BLaER1 treated with 17β-estradiol and CSF1 and Interleukin-3, amounts not matched to agents 10 nM and 100 nM (cell line): ENCODE measurements around the gene OSGEP.

ENCODE experiments used
- H3K27ac ChIP-seq, 11 experiments: shearing (Covaris generic); formaldehyde crosslinking; 2 replicates each; pipeline ENCODE4 v1.8.1; 2022
- H3K27me3 ChIP-seq, 11 experiments: shearing (Covaris generic); formaldehyde crosslinking; 2 replicates each; pipeline ENCODE4 v1.8.1; 2022
- H3K36me3 ChIP-seq, 11 experiments: shearing (Covaris generic); formaldehyde crosslinking; 2 replicates each; pipeline ENCODE4 v1.8.1; 2022
- H3K4me1 ChIP-seq, 10 experiments: shearing (Covaris generic); formaldehyde crosslinking; 2 replicates each; pipeline ENCODE4 v1.8.1; 2022
- H3K4me2 ChIP-seq, 11 experiments: shearing (Covaris generic); formaldehyde crosslinking; 2 replicates each; pipeline ENCODE4 v1.8.1; 2022
- H3K4me3 ChIP-seq, 10 experiments: shearing (Covaris generic); formaldehyde crosslinking; 2 replicates each; pipeline ENCODE4 v1.8.1; 2022
- H3K9ac ChIP-seq, 11 experiments: shearing (Covaris generic); formaldehyde crosslinking; 2 replicates each; pipeline ENCODE4 v1.8.1; 2022
- H3K9me3 ChIP-seq, 11 experiments: shearing (Covaris generic); formaldehyde crosslinking; replicated peaks in 1 of 11; 2 replicates each; pipeline ENCODE4 v1.8.1; 2022
- H4K20me1 ChIP-seq, 11 experiments: shearing (Covaris generic); formaldehyde crosslinking; 2 replicates each; pipeline ENCODE4 v1.8.1; 2022
- Cebpa-rat ChIP-seq, 11 experiments: shearing (Covaris generic); IDR thresholded peaks; 2 replicates each; pipeline ENCODE4 v1.8.1; 2022

OSGEP gene

DNA sequence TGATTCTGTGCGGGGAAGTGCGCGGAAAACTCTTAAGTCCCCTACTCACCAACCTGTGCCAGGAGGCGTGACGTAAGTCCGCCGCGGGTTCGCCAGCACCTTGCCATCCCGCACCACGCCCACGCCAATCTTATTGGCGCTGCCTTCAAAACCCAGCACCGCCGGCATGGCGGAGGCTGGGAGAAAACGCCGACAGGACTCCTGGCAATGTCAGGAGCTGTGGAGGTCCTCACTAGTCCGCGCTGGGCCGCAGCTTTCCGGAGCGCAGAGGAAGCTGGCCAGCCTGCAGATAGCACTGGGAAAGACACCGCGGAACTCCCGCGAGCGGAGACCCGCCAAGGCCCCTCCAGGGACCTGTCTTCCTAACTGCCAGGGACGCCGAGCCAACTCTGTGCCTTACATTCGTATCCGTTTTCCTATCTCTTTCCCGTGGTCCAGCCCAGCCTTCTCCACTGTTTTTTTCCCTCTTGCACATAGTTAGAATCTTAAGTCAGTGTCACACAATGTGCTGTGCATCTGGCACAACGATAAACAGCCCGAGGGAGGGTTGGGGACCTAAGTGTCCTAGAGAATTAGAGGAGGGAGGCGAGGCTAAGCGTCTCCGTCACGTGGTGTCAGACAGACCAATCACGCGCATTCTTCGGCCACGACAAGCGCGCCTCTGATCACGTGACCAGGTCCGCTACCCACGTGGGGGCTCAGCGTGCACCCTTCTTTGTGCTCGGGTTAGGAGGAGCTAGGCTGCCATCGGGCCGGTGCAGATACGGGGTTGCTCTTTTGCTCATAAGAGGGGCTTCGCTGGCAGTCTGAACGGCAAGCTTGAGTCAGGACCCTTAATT lies at the start of gene OSGEP, which contains the start of gene APEX1:
Gene OSGEP (minus strand): TSS at position 297 of the 839 bp plus-strand sequence. CDS start 129 bp downstream, at position 168.
Gene APEX1 (plus strand): TSS at position 711 of the 839 bp plus-strand sequence. CDS start 420 bp downstream, outside the sequence.
- H3K9me3 ChIP-seq: no peaks in the 10 kb centered on the region
- H3K27ac ChIP-seq: peak within 1 kb of the TSS; percentile 90 to 97 (median 95)
- peak within 1 kb of the TSS; percentile 91 to 98 (median 94) for H3K4me2 ChIP-seq
- peaks cover 48 to 59% (median 53%) of the 10 kb centered on the region in 10 experiments for H3K4me1 ChIP-seq
- H3K36me3 ChIP-seq: peaks cover 66 to 78% (median 71%) of the 10 kb centered on the region in 11 experiments
- H3K9ac ChIP-seq: peak within 1 kb of the TSS; percentile 91 to 98 (median 93)
- TF ChIP-seq Cebpa-rat (IDR thresholded peaks at IDR 0.05): no peak
- H3K4me3 ChIP-seq: peak within 1 kb of the TSS; percentile 76 to 99 (median 84)
- no peaks in the 10 kb centered on the region for H3K27me3 ChIP-seq
- peaks cover 0 to 40% (median 20%) of the 10 kb centered on the region in 11 experiments; a peak in 15 of 22 replicates for H4K20me1 ChIP-seq

DNA sequence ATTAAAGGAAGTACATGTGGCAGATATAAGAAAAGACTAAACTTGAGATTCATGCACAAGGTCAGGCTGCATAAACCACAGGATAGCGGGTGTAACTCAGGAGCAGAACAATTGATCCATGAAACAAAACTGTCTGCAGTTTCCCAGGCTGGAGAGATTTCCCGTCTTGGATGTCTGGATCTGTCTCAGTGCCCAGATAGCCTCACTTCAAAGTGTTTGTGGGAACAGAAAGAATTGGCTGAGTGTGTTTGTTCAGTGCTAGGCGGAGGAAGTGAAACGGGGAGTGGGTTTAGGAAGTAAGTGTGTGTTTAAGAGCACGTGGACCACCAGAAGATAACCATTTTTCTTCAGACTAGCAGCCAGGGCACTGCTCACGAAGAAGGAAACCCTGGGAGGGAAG lies 49.3 kb upstream of the OSGEP start:
- no peak for TF ChIP-seq Cebpa-rat (IDR thresholded peaks at IDR 0.05)
- H3K9ac ChIP-seq: no peak overlapping the region
- H3K27me3 ChIP-seq: no peaks in the 10 kb centered on the region
- H3K4me3 ChIP-seq: no peak overlapping the region
- H3K36me3 ChIP-seq: no peaks in the 10 kb centered on the region
- peak overlapping the region; percentile 12 to 81 (median 39); a peak in 20 of 22 replicates for H3K4me2 ChIP-seq
- H4K20me1 ChIP-seq: no peaks in the 10 kb centered on the region
- peaks cover 17 to 26% (median 21%) of the 10 kb centered on the region in 10 experiments for H3K4me1 ChIP-seq
- H3K27ac ChIP-seq: peak overlapping the region in 7 of 11 experiments; percentile 1 to 59 (median 16); a peak in 9 of 22 replicates
- H3K9me3 ChIP-seq: peaks cover 0 to 24% (median 14%) of the 10 kb centered on the region in 11 experiments; a peak in 15 of 22 replicates

DNA sequence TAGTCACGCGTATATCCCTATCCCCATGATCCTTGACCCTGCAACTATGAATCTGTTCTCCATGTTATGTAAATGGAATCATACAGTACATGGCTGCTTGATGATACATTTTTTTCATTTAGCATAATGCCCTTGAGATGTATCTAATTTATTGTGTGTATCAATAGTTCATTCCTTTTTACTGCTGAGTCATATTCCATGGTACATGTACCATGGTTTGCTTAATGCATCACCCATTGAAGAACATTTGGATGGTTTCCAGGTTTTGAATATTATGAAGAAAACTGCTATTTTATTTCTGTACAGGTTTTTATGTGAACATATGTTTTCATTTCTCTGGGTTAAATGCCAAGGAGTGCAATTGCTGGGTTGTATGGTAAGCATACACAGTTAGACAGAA lies 46.7 kb upstream of the OSGEP start:
- Histone ChIP-seq H3K4me3 (no peak overlapping the region), H3K27me3 (no peaks in the 10 kb centered on the region), H3K27ac (no peak overlapping the region), H3K4me1 (peaks cover 25 to 44% (median 34%) of the 10 kb centered on the region in 10 experiments), H3K36me3 (no peaks in the 10 kb centered on the region), H3K4me2 (no peak overlapping the region), H3K9ac (no peak overlapping the region), H3K9me3 (peaks cover 0 to 23% (median 13%) of the 10 kb centered on the region in 11 experiments; a peak in 14 of 22 replicates), H4K20me1 (no peaks in the 10 kb centered on the region)
- TF ChIP-seq Cebpa-rat (IDR thresholded peaks at IDR 0.05): no peak

DNA sequence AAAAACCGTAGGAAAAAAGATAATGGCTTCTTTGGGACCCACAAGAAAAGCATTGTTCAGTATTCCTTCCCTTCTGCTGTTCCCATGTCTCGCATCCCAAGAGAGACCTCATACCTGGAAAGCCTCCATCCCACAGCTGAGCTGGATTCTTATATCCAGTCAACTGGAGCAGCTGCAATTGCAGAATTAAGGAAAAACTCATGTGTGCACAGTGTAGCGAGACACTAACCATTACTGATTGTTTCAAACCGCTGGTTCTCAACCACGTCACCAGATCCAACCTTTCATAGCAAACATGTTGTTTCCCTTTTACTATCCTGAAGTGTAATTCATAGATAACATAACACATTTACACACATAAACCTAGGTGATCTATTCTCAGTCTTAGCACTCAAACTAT lies 45.3 kb upstream of the OSGEP start:
- no peak overlapping the region for H3K4me3 ChIP-seq
- H3K9ac ChIP-seq: no peak overlapping the region
- H3K27ac ChIP-seq: peak overlapping the region in 6 of 11 experiments; percentile 49 to 77 (median 72); a peak in 6 of 22 replicates
- peaks cover 0 to 19% (median 13%) of the 10 kb centered on the region in 11 experiments; a peak in 14 of 22 replicates for H3K9me3 ChIP-seq
- no peaks in the 10 kb centered on the region for H3K36me3 ChIP-seq
- H4K20me1 ChIP-seq: no peaks in the 10 kb centered on the region
- peaks cover 33 to 59% (median 46%) of the 10 kb centered on the region in 10 experiments for H3K4me1 ChIP-seq
- TF ChIP-seq Cebpa-rat (IDR thresholded peaks at IDR 0.05): no peak
- H3K27me3 ChIP-seq: no peaks in the 10 kb centered on the region
- H3K4me2 ChIP-seq: peak overlapping the region; percentile 30 to 75 (median 58); a peak in 16 of 22 replicates

DNA sequence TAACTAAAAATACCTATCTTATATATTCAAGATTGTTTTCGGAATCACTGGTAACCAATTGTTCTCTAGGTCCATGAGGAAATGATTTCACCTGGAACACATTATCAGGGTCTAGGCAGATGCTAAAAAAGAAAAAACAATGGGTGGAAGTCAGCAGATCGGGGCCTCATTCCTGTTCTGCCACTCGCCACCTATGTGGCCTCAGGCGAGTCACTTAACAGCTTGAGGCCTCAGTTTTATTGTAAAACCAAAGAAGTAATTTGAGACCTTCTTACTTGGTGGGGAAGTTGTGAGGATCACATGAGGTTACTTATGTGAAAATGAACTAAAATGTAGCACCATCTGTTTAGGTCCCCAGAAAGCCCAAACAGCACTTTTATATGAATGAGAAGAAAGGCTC lies 44.5 kb upstream of the OSGEP start:
- peak overlapping the region; percentile 30 to 75 (median 58); a peak in 20 of 22 replicates for H3K4me2 ChIP-seq

DNA sequence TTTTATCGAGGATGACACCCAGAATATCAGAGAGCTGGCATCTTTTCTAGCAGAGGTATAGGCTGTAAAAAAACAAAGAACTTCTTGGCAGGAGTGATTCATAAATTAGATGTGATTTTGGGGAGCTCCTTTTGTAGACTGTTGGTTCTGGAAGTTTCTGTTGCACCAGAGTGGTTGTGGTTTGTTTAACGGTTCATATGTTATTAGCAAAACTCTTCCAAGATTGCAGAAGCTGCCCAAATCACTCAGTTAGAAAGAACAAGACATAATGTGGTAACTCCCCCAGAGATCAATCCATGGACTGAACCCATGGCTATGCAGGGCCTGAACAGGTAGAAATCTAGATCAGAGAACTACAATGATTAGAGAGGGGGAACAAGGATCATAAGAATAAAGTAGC lies 44.0 kb upstream of the OSGEP start:
- Histone ChIP-seq H3K36me3 (no peaks in the 10 kb centered on the region), H3K9ac (peak overlapping the region in 6 of 11 experiments; percentile 30 to 50 (median 41); a peak in 10 of 22 replicates), H3K4me3 (peak overlapping the region in 1 of 10 experiments; percentile 7; a peak in 1 of 20 replicates), H3K4me1 (peaks cover 37 to 65% (median 49%) of the 10 kb centered on the region in 10 experiments), H3K27ac (peak overlapping the region in 8 of 11 experiments; percentile 59 to 77 (median 71); a peak in 16 of 22 replicates), H3K27me3 (no peaks in the 10 kb centered on the region), H3K4me2 (peak overlapping the region; percentile 30 to 75 (median 58)), H3K9me3 (peaks cover 0 to 17% (median 9%) of the 10 kb centered on the region in 11 experiments; a peak in 12 of 22 replicates), H4K20me1 (no peaks in the 10 kb centered on the region)
- peak in 3 of 11 experiments; percentile 40 to 61 (median 42); a peak in 2 of 22 replicates for TF ChIP-seq Cebpa-rat (IDR thresholded peaks at IDR 0.05)

More for the DNA sequence above, 44.5 kb upstream of the OSGEP start:
- TF ChIP-seq Cebpa-rat (IDR thresholded peaks at IDR 0.05): no peak
- Histone ChIP-seq H3K27me3 (no peaks in the 10 kb centered on the region), H3K9me3 (peaks cover 0 to 17% (median 9%) of the 10 kb centered on the region in 11 experiments; a peak in 12 of 22 replicates), H3K4me1 (peaks cover 37 to 65% (median 50%) of the 10 kb centered on the region in 10 experiments), H4K20me1 (no peaks in the 10 kb centered on the region), H3K9ac (peak overlapping the region in 1 of 11 experiments; percentile 48; a peak in 2 of 22 replicates), H3K4me3 (no peak overlapping the region), H3K36me3 (no peaks in the 10 kb centered on the region), H3K27ac (peak overlapping the region in 8 of 11 experiments; percentile 41 to 77 (median 69); a peak in 15 of 22 replicates)

DNA sequence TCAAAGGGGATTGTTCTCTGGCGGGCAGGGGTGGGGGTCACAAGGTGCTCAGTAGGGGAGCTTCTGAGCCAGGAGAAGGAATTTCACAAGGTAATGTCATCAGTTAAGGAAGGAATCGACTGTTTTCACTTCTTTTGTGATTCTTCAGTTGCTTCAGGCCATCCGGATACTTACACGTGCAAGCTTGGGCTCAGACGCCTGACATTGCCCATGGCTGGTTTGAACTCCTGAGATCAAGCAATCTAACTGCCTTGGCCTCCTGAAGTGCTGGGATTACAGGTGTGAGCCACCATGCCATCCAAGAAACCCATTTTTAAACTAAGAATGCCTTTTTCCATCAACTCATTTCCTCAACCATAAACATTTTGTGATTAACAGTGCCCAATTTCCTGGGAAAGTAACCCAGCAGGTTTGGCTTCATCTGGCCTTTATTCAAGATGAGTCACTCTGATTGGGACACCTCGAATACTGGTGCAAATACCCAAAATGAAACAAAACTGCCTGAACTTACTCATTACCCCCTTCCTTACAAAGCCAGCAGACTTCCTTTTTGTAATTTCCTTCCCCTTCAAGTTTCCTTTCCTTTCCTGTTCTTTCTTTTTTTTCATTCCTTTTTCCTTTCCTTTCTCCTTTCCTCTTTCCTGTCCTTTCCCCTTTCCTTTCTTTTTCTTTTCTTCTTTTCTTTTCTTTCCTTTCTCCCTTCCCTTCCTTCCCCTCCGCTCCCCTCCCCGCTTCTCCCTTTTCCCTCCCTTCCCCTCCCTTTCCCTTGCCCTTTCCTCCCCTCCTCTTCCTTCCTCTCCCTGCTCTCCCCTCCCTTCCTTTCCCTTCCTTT lies 40.5 kb upstream of the OSGEP start:
- Histone ChIP-seq H3K4me3 (no peak overlapping the region), H3K27ac (peak overlapping the region in 8 of 11 experiments; percentile 6 to 82 (median 60); a peak in 14 of 22 replicates), H3K9me3 (peaks cover 0 to 7% (median 0%) of the 10 kb centered on the region in 11 experiments; a peak in 3 of 22 replicates), H3K9ac (0 out of 22 replicates have a peak overlapping the region, but pooled peaks of 1 of the 11 experiments have one; percentile 25), H4K20me1 (no peaks in the 10 kb centered on the region), H3K4me1 (peaks cover 68 to 95% (median 82%) of the 10 kb centered on the region in 10 experiments), H3K27me3 (no peaks in the 10 kb centered on the region), H3K4me2 (peak overlapping the region in 10 of 11 experiments; percentile 1 to 85 (median 41); a peak in 14 of 22 replicates), H3K36me3 (no peaks in the 10 kb centered on the region)
- TF ChIP-seq Cebpa-rat (IDR thresholded peaks at IDR 0.05): no peak

DNA sequence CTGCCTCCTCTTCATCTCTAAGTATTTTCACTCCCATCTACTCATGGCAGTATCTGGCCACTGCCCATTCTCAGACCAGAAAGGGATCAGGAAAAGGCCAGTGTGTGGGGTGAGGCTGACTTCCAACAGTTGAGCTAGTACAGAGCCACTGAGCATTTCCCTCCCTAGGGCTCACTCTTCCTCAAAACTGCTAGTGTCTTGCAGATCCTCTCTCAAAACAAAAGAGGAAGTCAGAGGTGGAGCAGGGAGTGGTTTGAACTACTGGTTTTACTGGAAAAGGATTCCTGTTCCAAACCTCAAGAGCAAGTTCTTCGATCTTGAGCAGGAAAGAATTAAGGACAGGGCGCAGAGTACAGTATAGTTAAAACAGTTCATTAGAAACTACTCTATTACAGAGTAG lies 39.0 kb upstream of the OSGEP start:
- no peaks in the 10 kb centered on the region for H4K20me1 ChIP-seq
- H3K36me3 ChIP-seq: no peaks in the 10 kb centered on the region
- peak overlapping the region in 10 of 11 experiments; percentile 9 to 82 (median 55); a peak in 19 of 22 replicates for H3K27ac ChIP-seq
- H3K27me3 ChIP-seq: no peaks in the 10 kb centered on the region
- no peak overlapping the region for H3K4me3 ChIP-seq
- peak overlapping the region in 4 of 11 experiments; percentile 7 to 30 (median 10); a peak in 4 of 22 replicates for H3K9ac ChIP-seq
- peak overlapping the region; percentile 60 to 90 (median 84) for H3K4me2 ChIP-seq
- H3K9me3 ChIP-seq: peaks cover 0 to 7% (median 0%) of the 10 kb centered on the region in 11 experiments; a peak in 2 of 22 replicates
- H3K4me1 ChIP-seq: peaks cover 68 to 96% (median 82%) of the 10 kb centered on the region in 10 experiments
- no peak for TF ChIP-seq Cebpa-rat (IDR thresholded peaks at IDR 0.05)
